SK-N-SH (cell line): ENCODE results near the gene MAP3K3. TPM values are rescaled to one million over a fixed set of nuclear protein-coding genes. Genes with fewer than 3 reads are reported as not detected.

Source experiments
- CTCF ChIA-PET: fragments of 300-600, 350-600 bp; formaldehyde crosslinking; extraction: SDS; loops from one replicate; lab custom pipeline; 2021; lab: Yijun Ruan, JAX
- POLR2A ChIA-PET: fragments of 350-600 bp; sonication (Branson Sonifier 250); formaldehyde crosslinking; extraction: SDS; loops from one replicate; lab custom pipeline; 2020; ENCODE audit warnings: antibody characterized with exemption, inconsistent platforms; lab: Yijun Ruan, JAX
- DNase-seq: peaks from one replicate; pipeline ENCODE4 v3.0.0; 2012
- H2AFZ ChIP-seq: fragments of 200-600 bp; sonication (generic); 2 replicates; pipeline ENCODE4 v1.8.1; 2016; ENCODE audit warnings: antibody characterized with exemption, mild to moderate bottlenecking, low read depth
- H3F3A ChIP-seq: fragments of 200-600 bp; sonication (generic); replicated peaks from 2 replicates; pipeline ENCODE3; 2016; ENCODE audit warnings: antibody characterized with exemption, mild to moderate bottlenecking; ENCODE audit not compliant: insufficient read depth
- H3K27ac ChIP-seq, 2 experiments: fragments of 200-500 bp in 1 of 2; fragments of 200-600 bp in 1 of 2; sonication (Bioruptor generic) in 1 of 2; sonication (generic), shearing (Covaris generic) in 1 of 2; 2 replicates each; pipeline versions ENCODE4 v1.5.1 to v1.6.1; 2014 to 2016; ENCODE audit warnings: low read depth in 2 of 2, inconsistent platforms in 1 of 2, low read length in 1 of 2, mild to moderate bottlenecking in 1 of 2, mixed read lengths in 1 of 2
- H3K27me3 ChIP-seq: fragments of 200-600 bp; sonication (generic), shearing (Covaris generic); 2 replicates; pipeline ENCODE4 v1.6.1; 2016; ENCODE audit warnings: mixed run types; ENCODE audit not compliant: insufficient read depth
- H3K36me3 ChIP-seq, 2 experiments: fragments of 200-500 bp in 1 of 2; fragments of 200-600 bp in 1 of 2; sonication (Bioruptor generic) in 1 of 2; sonication (generic) in 1 of 2; replicated peaks in 1 of 2; 2 replicates each; pipeline versions ENCODE3 to v1.5.1; 2014 to 2016; ENCODE audit warnings: low read length in 1 of 2, mild to moderate bottlenecking in 1 of 2; ENCODE audit not compliant: insufficient read depth in 2 of 2, control insufficient read depth in 1 of 2
- H3K4me1 ChIP-seq, 2 experiments: fragments of 200-500 bp in 1 of 2; fragments of 200-600 bp in 1 of 2; sonication (Bioruptor generic) in 1 of 2; sonication (generic), shearing (Covaris generic) in 1 of 2; 2 replicates each; pipeline versions ENCODE4 v1.5.1 to v1.6.1; 2014 to 2016; ENCODE audit warnings: low read depth in 1 of 2, low read length in 1 of 2, mixed run types in 1 of 2; ENCODE audit not compliant: insufficient read depth in 2 of 2, control insufficient read depth in 1 of 2
- H3K4me2 ChIP-seq: fragments of 200-600 bp; sonication (generic), shearing (Covaris generic); 2 replicates; pipeline ENCODE4 v1.6.1; 2017; ENCODE audit warnings: mixed run types
- H3K4me3 ChIP-seq, 2 experiments: fragments of 200-500 bp in 1 of 2; fragments of 200-600 bp in 1 of 2; sonication (Bioruptor generic) in 1 of 2; sonication (generic), shearing (Covaris generic) in 1 of 2; 2 replicates each; pipeline versions ENCODE4 v1.5.1 to v1.8.1; 2014 to 2016; ENCODE audit warnings: low read depth in 2 of 2, inconsistent platforms in 1 of 2, low read length in 1 of 2, mild to moderate bottlenecking in 1 of 2, mixed read lengths in 1 of 2, moderate library complexity in 1 of 2
- H3K79me2 ChIP-seq: fragments of 200-600 bp; sonication (generic); 2 replicates; pipeline ENCODE4 v1.8.1; 2017; ENCODE audit warnings: mild to moderate bottlenecking; ENCODE audit not compliant: insufficient read depth
- H3K9ac ChIP-seq: fragments of 200-600 bp; sonication (generic); 2 replicates; pipeline ENCODE4 v1.6.1; 2017; ENCODE audit warnings: mixed run types
- H3K9me2 ChIP-seq: fragments of 200-600 bp; sonication (generic); 2 replicates; pipeline ENCODE4 v1.6.1; 2017; ENCODE audit warnings: mixed run types
- H3K9me3 ChIP-seq: fragments of 200-600 bp; sonication (generic); 2 replicates; pipeline ENCODE4 v1.6.1; 2017; ENCODE audit warnings: mixed run types, mild to moderate bottlenecking, moderate library complexity
- H4K20me1 ChIP-seq: fragments of 200-600 bp; sonication (generic); 2 replicates; pipeline ENCODE4 v1.6.1; 2017; ENCODE audit warnings: mild to moderate bottlenecking, mixed run types; ENCODE audit not compliant: insufficient read depth
- FOXJ3 ChIP-seq: sonication (generic); formaldehyde crosslinking; IDR thresholded peaks from 2 replicates; pipeline ENCODE4 v1.5.1; 2020; ENCODE audit warnings: mild to moderate bottlenecking, missing genetic modification reagents
- GATA2 ChIP-seq: sonication (generic); formaldehyde crosslinking; IDR thresholded peaks from 2 replicates; pipeline ENCODE4 v1.5.0; 2020; ENCODE audit warnings: mild to moderate bottlenecking, missing genetic modification reagents
- IRF3 ChIP-seq: fragments of 150-350 bp; IDR thresholded peaks from 2 replicates; pipeline ENCODE4 v1.6.1; 2016; ENCODE audit warnings: mild to moderate bottlenecking, low read depth, low read length
- MAX ChIP-seq: IDR thresholded peaks from 2 replicates; pipeline ENCODE4 v1.4.0; 2012; ENCODE audit warnings: low read depth
- NFIC ChIP-seq: IDR thresholded peaks from 2 replicates; pipeline ENCODE4 v1.4.0; 2012; ENCODE audit warnings: borderline replicate concordance
- POLR2AphosphoS5 ChIP-seq: IDR thresholded peaks from 2 replicates; pipeline ENCODE4 v1.6.1; 2012; ENCODE audit warnings: low read depth, low read length
- RAD21 ChIP-seq: IDR thresholded peaks from 2 replicates; pipeline ENCODE4 v1.6.1; 2012; ENCODE audit warnings: mild to moderate bottlenecking, low read length
- RCOR1 ChIP-seq: fragments of 150-350 bp; IDR thresholded peaks from 2 replicates; pipeline ENCODE4 v1.6.1; 2017; ENCODE audit warnings: antibody characterized with exemption, low read length
- REST ChIP-seq: IDR thresholded peaks from 2 replicates; pipeline ENCODE4 v1.6.1; 2012; ENCODE audit warnings: mild to moderate bottlenecking, low read depth, low read length, moderate library complexity
- RXRA ChIP-seq: IDR thresholded peaks from 2 replicates; pipeline ENCODE4 v1.4.0; 2012; ENCODE audit warnings: low read depth, mild to moderate bottlenecking, borderline replicate concordance
- SMC3 ChIP-seq: IDR thresholded peaks from 2 replicates; pipeline ENCODE4 v1.6.1; 2012; ENCODE audit warnings: low read depth, low read length, improper control_type of control experiment
- TAF1 ChIP-seq: IDR thresholded peaks from 2 replicates; pipeline ENCODE4 v1.6.1; 2012; ENCODE audit warnings: low read depth, mild to moderate bottlenecking, low read length, moderate library complexity, borderline replicate concordance
- TCF12 ChIP-seq: IDR thresholded peaks from 2 replicates; pipeline ENCODE4 v1.4.0; 2012
- TEAD4 ChIP-seq: IDR thresholded peaks from 2 replicates; pipeline ENCODE4 v1.4.0; 2012; ENCODE audit warnings: mild to moderate bottlenecking, borderline replicate concordance; ENCODE audit not compliant: insufficient read depth
- USF2 ChIP-seq: fragments of 150-350 bp; IDR thresholded peaks from 2 replicates; pipeline ENCODE4 v1.6.1; 2017; ENCODE audit warnings: antibody characterized with exemption, low read length, low read depth, borderline replicate concordance
- ZBTB33 ChIP-seq: IDR thresholded peaks from 2 replicates; pipeline ENCODE4 v1.4.0; 2012; ENCODE audit warnings: low read depth, borderline replicate concordance
- WGBS: methylation state at CpG from one replicate; pipeline ENCODE4 v1.1.6; 2017; ENCODE audit warnings: low lambda C conversion rate; 5-methylcytosine and 5-hydroxymethylcytosine counted together
- polyA plus RNA-seq, 3 experiments: library from polyadenylated mRNA; depleted of rRNA; stranded (reverse); fragments of >200 nt; gene quantifications; 2 replicates each; pipeline ENCODE4 v1.2.3, GENCODE V29; 2012
- TF ChIP-seq, protein P1 (sequence below): IDR thresholded peaks from 2 replicates; pipeline ENCODE4; 2012
- TF ChIP-seq, protein P2 (sequence below): fragments of 200-600 bp; sonication (generic); IDR thresholded peaks from 2 replicates; pipeline ENCODE4 v1.6.1; 2017; ENCODE audit warnings: antibody characterized with exemption, mild to moderate bottlenecking, moderate library complexity

Gene MAP3K3
- polyA plus RNA-seq, 1 of the 3 experiments (the other 2 are of a cell fraction) = 25.3 TPM

DNA sequence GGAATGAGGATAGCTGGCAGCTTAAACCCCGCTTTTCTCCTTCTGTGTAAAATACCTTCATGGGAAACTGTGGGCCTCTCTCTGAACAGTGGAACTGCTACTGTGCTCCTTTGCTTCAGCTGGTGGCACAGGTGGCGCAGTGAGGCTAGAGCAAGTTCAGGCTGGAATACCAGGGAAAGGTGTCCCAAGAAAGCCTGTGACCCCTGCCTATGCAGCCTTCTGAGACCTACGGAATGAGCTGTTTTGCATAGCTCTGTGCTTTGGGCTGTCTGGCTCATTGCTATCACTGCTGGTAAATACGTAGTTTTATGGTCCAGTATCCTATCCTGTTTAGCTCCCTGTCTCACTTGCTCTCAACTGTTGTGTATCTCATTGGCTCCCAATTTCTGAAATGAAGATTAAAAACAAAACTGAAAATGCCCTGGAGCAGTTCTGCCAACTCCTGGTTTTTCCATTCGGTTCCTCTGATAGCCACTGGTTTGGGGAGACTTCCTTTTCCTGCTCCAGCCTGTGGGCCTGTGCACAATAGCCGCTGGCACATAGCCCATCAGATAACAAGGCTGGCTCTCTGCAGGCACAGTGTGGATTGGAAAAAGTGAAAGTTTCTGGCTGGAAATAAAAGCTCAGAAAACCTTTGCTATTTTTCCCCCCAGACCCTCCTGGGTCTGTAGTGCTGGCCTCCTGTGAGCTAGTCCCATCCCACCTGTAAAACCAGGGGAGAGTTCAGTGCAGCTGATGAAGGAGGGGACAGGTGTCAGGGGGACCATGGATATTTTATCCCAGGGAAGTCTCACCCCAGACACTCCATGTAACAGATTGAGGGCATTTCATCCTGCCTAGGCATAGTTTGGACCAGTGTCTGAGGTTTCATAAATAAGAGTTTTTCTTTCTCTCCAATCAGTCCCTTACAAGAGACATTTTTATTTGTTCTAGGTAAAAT, 53.7 kb downstream of the MAP3K3 start:
- Histone ChIP-seq H3K9me3 (no peaks in the 10 kb centered on the region), H2AFZ (peak overlapping the region; percentile 43), H3K27ac (peak overlapping the region; percentile 65 to 97), H3K9me2 (no peaks in the 10 kb centered on the region), H3K4me1 (peaks cover 26 to 39% of the 10 kb centered on the region in 2 experiments), H3K4me2 (peak overlapping the region; percentile 80), H4K20me1 (peaks cover 4% of the 10 kb centered on the region; the same call in 1 of the 2 replicates), H3K79me2 (no peaks in the 10 kb centered on the region), H3K27me3 (no peaks in the 10 kb centered on the region), H3F3A (peaks cover 20% of the 10 kb centered on the region), H3K9ac (peak overlapping the region; percentile 21), H3K36me3 (peaks cover 3 to 23% of the 10 kb centered on the region in 2 experiments), H3K4me3 (peak overlapping the region in 1 of 2 experiments; percentile 45; a peak in 3 of 4 replicates)
- DNase-seq = peak; percentile 85
- ChIA-PET POLR2A (interaction anchor here (0.9 to 3.0 kb wide), 11 partner anchors 10 to 244 kb away, joined by 3 to 36 read pairs (median 7); partner anchors contain the start of gene MAP3K3), CTCF (interaction anchor here (0.9 to 17.5 kb wide), 17 partner anchors 9 to 594 kb away, joined by 3 to 233 read pairs (median 4); no protein-coding TSS in a partner anchor)
- 38% methylated on average over 6 of the region's 6 CpGs for WGBS
- TF ChIP-seq TCF12 (peak; percentile 90), SMC3 (no peak), TEAD4 (no peak), REST (peak; percentile 67; the same call in 1 of the 2 replicates), RAD21 (peak; percentile 42), NFIC (peak; percentile 100), USF2 (no peak), RXRA (no peak; the same call in 1 of the 2 replicates), MAX (peak; percentile 69; the same call in 1 of the 2 replicates), IRF3 (no peak), ZBTB33 (no peak), GATA2 (peak; percentile 99), RCOR1 (peak; percentile 96), FOXJ3 (CRISPR knock-in tag) (peak; percentile 81; the same call in 1 of the 2 replicates), TAF1 (0 out of 2 replicates have a peak, but pooled peaks have one; percentile 52), POLR2AphosphoS5 (peak; percentile 79)
- TF ChIP-seq, protein P1, sequence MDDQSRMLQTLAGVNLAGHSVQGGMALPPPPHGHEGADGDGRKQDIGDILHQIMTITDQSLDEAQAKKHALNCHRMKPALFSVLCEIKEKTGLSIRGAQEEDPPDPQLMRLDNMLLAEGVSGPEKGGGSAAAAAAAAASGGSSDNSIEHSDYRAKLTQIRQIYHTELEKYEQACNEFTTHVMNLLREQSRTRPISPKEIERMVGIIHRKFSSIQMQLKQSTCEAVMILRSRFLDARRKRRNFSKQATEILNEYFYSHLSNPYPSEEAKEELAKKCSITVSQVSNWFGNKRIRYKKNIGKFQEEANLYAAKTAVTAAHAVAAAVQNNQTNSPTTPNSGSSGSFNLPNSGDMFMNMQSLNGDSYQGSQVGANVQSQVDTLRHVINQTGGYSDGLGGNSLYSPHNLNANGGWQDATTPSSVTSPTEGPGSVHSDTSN = peak; percentile 48
- TF ChIP-seq, protein P2, sequence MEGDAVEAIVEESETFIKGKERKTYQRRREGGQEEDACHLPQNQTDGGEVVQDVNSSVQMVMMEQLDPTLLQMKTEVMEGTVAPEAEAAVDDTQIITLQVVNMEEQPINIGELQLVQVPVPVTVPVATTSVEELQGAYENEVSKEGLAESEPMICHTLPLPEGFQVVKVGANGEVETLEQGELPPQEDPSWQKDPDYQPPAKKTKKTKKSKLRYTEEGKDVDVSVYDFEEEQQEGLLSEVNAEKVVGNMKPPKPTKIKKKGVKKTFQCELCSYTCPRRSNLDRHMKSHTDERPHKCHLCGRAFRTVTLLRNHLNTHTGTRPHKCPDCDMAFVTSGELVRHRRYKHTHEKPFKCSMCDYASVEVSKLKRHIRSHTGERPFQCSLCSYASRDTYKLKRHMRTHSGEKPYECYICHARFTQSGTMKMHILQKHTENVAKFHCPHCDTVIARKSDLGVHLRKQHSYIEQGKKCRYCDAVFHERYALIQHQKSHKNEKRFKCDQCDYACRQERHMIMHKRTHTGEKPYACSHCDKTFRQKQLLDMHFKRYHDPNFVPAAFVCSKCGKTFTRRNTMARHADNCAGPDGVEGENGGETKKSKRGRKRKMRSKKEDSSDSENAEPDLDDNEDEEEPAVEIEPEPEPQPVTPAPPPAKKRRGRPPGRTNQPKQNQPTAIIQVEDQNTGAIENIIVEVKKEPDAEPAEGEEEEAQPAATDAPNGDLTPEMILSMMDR = no peak
